Measurements from ENCODE around the gene MARK4.

MARK4 gene

DNA sequence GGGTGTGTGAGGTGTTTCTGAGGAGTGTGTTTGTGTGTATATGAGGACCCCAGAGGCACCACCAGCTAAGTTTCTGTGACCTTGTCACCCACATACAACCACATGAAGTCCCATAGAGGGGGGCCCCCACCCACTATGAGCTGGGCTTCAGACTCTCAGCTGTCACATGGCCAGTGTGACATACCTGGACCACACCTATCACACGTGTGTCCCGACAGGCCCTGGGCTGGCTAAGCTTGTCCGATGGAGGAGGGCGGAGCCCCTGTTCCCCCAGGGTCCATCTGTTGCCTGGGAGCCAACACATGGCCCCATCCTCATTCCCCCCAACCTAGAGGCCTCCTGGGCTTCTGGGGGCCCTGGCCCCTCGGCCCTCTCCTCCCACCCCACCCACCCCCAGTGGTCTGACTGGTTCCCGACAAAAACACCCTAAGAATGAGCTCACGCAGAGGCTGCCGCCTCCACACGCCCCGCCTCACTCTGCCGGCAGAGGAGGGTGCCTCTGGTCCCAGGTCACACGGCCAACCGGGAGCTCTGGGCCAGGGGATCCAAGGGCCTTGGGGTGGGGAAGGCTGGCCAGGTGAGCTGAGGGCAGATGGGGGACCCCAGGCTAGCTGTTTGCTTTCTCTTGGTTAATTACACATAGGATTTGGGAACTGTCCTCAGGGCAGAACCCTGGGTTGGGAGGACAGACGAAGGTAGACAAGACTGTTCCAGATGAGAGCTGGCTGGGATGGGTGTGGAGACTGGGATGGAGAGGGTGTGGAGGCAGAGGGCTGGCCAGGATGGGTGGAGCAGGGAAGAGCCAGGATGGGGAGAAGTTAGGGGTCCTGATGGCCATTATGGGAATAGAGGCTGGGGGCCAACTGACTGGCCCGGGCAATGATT is 93.8 kb downstream of the MARK4 start:
- no peak for DNase-seq

DNA sequence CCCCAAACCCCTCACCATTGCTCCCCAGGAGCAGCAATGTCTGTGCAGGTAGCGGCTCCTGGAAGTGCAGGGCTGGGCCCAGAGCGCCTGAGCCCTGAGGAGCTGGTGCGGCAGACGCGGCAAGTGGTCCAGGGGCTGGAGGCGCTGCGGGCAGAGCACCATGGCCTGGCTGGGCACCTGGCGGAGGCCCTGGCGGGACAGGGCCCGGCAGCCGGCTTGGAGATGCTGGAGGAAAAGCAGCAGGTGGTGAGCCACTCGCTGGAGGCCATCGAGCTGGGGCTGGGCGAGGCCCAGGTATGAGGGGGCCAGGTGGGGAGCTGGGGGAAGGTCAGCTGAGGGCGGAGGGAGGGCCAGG is 94.4 kb downstream of the MARK4 start:
- DNase-seq = no peak

DNA sequence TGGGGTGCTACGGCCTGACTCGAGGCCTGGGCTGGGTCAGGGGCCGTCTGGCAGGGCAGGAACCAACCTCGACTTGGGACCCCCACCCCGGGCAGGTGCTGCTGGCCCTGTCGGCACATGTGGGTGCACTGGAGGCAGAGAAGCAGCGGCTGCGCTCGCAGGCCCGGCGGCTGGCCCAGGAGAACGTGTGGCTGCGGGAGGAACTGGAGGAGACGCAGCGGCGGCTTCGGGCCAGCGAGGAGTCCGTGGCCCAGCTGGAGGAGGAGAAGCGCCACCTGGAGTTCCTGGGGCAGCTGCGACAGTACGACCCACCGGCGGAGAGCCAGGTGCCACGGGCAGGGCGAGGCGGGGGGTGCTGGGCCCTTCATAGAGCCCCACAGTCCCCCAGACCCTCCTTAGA is 95.4 kb downstream of the MARK4 start:
- DNase-seq = no peak

DNA sequence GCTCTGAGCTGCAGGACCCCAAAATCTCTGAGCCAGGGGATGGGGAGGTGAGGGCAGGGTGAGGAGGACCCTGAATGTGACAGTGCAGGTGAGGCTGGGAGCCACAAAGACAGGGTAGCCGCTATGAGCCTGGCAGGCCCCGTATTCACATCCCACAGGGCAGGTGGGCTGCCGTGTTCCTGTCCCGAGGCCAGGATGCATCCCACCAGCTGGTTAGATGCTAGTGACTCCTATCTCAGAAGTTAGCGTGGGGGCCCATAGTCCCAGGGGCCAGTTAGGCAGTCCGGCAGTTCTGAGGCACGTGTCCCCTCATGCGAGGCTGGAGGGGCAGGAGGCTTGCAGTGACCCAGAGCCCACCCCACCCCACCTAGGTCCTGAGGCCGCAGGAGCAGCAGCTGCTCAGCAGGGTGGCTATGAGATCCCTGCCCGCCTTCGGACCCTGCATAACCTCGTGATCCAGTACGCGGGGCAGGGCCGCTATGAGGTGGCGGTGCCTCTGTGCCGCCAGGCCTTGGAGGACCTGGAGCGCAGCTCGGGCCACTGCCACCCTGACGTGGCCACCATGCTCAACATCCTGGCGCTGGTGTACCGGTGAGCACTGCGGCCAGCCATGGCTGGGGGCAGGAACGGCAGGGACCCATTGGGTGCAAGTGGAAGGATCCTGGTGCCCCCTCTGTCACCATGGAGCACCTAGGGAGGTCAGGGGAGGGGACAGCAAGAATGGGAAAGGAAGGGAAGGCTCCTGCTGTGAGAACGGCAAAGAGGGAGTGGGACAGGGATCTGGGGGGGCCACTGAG is 96.7 kb downstream of the MARK4 start:
- no peak for DNase-seq

DNA sequence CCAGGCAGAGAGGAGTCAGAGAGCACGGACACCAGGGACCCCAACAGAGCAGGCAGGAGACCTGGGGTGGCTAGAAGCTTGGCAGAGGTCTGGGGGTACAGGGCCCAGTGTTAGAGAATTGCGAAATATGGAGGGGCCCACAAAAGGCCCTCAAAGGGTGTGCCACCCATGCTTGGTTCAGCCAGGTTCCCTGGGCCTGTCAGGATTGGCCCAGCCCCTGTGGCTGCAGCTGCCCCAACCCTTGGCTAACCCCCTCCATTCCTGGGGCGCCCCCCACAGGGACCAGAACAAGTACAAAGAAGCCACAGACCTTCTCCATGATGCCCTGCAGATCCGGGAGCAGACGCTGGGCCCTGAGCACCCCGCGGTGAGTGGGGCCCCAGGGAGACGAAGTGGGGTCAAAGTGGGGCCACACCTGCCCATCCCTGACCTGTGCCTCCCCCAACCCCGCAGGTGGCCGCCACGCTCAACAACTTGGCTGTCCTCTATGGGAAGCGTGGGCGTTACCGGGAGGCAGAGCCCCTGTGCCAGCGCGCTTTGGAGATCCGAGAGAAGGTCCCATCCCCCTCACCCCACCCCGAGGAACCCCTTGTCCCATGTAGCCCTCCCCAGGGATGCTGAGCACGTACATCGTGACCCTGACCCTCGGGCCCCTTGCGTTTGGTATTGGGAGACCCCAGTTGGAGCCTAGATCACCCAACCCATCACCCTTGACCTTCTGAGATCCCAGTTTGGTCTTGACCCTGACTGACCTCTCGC is 97.5 kb downstream of the MARK4 start:
- DNase-seq = no peak

DNA sequence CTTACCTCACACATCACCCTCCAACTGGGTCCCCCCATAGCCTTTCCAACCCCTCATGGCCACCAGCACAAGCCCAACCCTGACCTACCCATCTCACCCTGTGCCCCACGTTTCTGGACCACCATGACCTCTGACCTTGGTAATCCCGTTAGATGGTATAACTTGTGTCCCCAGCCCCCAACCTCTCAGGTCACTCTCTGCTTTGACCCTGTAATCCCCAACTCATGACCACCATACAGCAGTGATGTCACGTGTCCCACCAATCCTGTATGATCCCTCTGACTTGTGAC is 98.0 kb downstream of the MARK4 start:
- DNase-seq = no peak

DNA sequence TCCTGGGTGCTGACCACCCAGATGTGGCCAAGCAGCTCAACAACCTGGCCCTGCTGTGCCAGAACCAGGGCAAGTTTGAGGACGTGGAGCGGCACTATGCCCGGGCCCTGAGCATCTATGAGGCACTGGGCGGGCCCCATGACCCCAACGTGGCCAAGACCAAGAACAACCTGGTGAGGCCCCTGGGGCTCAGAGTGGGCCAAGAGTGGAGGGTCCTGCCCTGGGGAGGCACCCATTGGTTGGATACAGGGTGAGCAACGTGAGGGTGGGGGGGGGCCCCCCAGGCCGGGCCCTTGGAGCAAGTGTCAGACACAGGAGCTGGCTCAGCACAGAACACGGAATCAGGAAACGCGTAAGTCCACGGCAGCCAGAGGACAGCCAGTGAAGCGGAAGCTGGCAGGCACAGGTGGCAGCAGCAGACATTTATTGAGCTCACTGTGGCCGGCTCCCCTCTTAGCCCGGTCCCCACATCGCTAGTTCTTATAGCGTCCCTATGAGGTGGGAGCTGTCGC is 98.4 kb downstream of the MARK4 start:
- no peak for DNase-seq

DNA sequence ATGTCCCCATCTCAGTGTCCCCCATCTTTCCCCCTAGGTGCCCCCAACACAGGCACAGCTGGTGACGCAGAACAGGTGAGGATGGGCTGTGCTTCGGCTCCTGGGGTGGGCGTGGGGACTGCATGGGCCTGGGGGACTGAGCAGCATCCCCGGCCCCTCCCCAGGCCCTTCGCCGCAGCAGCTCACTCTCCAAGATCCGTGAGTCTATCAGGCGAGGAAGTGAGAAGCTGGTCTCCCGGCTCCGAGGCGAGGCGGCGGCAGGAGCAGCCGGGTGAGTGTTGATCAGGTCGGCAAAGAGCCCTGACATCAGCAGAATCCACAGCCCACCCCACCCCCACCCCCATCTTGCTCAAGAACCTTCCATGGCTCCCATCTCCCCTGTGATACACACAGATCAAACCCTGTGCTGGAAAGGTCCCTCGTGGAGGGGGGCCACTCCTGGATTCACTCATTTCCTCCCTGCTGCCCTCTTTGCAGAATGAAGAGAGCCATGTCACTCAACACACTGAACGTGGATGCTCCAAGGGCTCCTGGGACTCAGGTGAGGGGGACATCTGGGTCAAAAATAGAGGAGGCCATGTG is 99.5 kb downstream of the MARK4 start:
- no peak for DNase-seq

DNA sequence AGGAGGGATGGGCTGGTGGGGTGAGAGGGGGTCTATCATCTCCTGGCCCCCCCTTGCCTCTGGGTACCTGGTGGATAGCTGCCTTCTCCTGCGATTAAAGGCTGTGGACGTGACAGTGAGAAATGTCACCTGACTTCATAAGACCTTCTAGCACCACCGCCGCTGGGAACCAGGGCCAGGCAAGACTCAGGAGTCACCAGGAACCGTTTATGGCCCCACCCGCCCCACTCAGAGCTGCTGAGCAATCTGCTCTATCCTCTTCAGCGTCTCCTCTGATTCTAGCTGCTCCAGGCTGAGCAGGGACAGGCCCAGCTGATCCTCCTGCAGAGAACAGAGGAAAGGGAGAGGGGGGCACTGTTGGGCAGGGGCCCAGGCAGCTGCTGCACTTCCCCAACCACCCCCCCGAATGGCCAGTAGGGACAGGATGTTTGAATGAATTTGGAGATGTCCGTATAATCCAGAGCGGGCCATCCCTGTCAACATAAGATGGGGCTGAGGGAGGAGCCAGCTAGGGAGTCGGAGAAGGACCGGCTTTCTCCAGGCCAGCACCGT is 100.4 kb downstream of the MARK4 start:
- no peak for DNase-seq

DNA sequence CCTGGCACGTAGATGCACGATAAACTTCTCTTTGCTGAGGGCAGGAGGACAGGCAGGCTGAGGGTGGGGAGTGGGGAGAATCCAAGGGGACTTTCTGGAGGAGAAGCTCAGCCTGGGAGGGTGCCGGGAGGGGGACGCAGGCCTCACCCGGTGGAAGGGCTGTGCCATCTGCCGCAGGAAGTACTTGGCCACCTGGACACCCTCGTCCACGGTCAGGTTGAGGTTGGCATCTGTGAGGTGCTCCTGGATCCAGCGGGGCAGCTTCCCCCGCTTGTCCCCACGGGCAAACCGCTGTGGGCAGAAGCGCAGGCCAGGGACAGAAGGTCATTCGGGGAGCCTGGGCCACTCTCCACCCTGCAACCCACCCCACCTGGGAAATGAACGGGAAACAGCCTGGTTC is 101.0 kb downstream of the MARK4 start:
- DNase-seq = no peak

DNA sequence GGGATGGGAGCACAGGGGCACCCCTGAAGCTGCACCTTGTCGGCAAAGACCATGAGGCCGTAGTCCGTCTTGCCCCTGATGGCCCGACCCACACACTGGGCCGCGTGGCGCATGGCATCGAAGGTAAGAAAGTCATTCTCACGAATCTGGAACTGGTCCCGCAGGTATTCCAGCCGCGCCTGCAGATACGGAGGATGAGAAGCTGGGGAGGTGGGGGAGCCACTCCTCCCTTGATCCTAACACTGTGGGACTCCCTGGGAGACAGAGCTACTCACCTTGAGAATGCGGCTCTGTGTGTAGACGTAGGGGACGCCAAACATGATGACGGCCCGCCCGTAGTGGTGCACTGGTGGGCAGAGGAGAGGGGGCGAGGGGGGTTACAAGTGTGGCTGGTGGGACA is 101.4 kb downstream of the MARK4 start:
- no peak for DNase-seq

DNA sequence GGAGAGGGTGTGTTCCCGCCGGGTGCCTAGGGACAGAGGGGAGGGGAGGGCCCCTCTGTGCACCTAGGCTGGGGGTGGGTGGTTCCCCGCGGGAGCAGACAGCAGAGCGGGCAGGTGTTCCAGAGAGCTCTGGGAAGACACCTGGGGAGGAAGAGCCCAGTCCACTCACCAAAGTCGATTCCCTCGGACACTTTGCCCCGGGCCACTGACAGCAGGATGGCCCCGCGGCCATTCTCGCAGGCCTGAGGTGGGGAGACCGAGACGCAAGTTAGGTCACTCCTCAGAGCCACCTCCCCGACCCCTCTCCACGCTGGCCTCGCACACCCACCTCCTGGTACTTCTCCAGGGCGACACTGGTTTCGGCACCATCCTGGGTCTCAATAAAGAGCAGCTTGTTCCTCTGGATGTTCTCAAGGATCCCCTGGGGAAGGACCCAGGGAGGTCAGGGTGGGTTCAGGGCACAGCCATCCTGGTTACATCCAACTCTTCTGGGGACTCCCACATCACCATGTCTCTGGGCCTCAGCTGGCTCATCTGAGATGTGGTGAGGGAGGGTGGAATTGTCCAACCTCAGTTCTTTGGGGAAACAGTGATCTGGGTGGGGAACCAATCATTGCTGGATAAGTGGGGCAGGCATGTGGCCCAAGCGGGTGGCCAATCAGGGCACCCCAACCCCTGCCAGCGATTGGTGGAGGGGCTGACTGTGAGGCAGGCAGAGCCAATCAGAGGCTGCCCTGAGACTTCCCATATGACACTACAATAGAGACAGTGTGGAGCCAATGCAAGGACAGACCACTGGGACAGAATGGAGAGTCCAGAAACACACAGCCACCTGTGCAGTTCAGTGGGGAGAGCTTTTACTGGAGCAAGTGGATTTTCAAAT is 102.1 kb downstream of the MARK4 start:
- peak; percentile 44 for DNase-seq

DNA sequence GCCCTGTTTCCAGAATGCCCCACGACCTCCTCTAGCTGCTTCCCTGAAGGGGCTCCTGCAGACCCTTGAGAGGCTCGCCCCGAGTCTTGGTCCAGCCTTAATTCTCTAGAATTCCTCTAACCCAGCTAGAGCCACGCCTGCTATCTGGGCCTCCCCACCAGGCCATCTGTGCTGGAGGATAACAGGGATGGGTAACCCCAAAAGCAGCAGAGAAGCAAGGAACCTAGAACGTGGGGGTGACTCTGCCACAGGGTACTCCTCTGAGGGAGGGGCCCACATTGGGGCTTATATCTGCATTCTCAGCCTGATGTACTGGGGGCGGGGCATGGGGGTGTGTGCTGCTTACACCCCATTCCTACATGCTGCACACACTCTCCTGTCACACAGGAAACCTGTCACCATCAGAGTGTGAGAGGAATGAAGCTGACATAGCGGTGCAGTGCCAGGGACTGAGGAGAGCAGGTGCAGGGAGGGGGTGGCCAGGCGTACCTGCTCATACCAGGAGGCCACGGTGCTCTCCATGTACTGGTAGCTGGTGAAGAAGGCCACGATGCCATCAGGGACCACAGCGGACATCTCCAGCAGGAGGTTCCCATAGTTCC is 103.3 kb downstream of the MARK4 start:
- peak; percentile 75 for DNase-seq
